BLaER1 (cell line): ENCODE results near the gene EIF4G3.
"Not testable (repeated sequence)": the region's sequence is repeated elsewhere in the genome, so short reads cannot be mapped to it uniquely, and the experiment has no call there.

Experiments used
- H3K27ac ChIP-seq: shearing (Covaris generic); formaldehyde crosslinking; 2 replicates; pipeline ENCODE4 v1.8.1; 2022
- H3K27me3 ChIP-seq: shearing (Covaris generic); formaldehyde crosslinking; 2 replicates; pipeline ENCODE4 v1.8.1; 2022
- H3K36me3 ChIP-seq: shearing (Covaris generic); formaldehyde crosslinking; 2 replicates; pipeline ENCODE4 v1.8.1; 2022
- H3K4me1 ChIP-seq: shearing (Covaris generic); formaldehyde crosslinking; 2 replicates; pipeline ENCODE4 v1.8.1; 2022
- H3K4me2 ChIP-seq: shearing (Covaris generic); formaldehyde crosslinking; 2 replicates; pipeline ENCODE4 v1.8.1; 2022
- H3K4me3 ChIP-seq: shearing (Covaris generic); formaldehyde crosslinking; 2 replicates; pipeline ENCODE4 v1.8.1; 2022
- H3K9ac ChIP-seq: shearing (Covaris generic); formaldehyde crosslinking; 2 replicates; pipeline ENCODE4 v1.8.1; 2022
- H3K9me3 ChIP-seq: shearing (Covaris generic); formaldehyde crosslinking; 2 replicates; pipeline ENCODE4 v1.8.1; 2022
- H4K20me1 ChIP-seq: shearing (Covaris generic); formaldehyde crosslinking; 2 replicates; pipeline ENCODE4 v1.8.1; 2022
- Cebpa-rat ChIP-seq: shearing (Covaris generic); IDR thresholded peaks from 2 replicates; pipeline ENCODE4 v1.8.1; 2022

Gene EIF4G3

GRCh38 chr1:21185221-21185731 lies 8.6 kb upstream of the EIF4G3 start:
- H3K27ac ChIP-seq: no peak overlapping the region
- H3K4me2 ChIP-seq: no peak overlapping the region
- no peaks in the 10 kb centered on the region for H4K20me1 ChIP-seq
- H3K9me3 ChIP-seq: peaks cover 4% of the 10 kb centered on the region; the same call in 1 of the 2 replicates
- H3K36me3 ChIP-seq: no peaks in the 10 kb centered on the region
- H3K27me3 ChIP-seq: no peaks in the 10 kb centered on the region
- peaks cover 17% of the 10 kb centered on the region for H3K4me1 ChIP-seq
- no peak overlapping the region for H3K9ac ChIP-seq
- TF ChIP-seq Cebpa-rat: no peak
- no peak overlapping the region for H3K4me3 ChIP-seq

GRCh38 chr1:21184276-21184675 lies 7.6 kb upstream of the EIF4G3 start:
- peak overlapping the region; percentile 31; the same call in 1 of the 2 replicates for H3K4me2 ChIP-seq
- H3K27ac ChIP-seq: no peak overlapping the region
- H3K4me1 ChIP-seq: peaks cover 17% of the 10 kb centered on the region
- TF ChIP-seq Cebpa-rat: no peak
- H3K9me3 ChIP-seq: peaks cover 4% of the 10 kb centered on the region; the same call in 1 of the 2 replicates
- H4K20me1 ChIP-seq: no peaks in the 10 kb centered on the region
- H3K4me3 ChIP-seq: no peak overlapping the region
- no peaks in the 10 kb centered on the region for H3K27me3 ChIP-seq
- H3K9ac ChIP-seq: no peak overlapping the region
- H3K36me3 ChIP-seq: no peaks in the 10 kb centered on the region

GRCh38 chr1:21182181-21182731 lies 5.6 kb upstream of the EIF4G3 start:
- H3K4me3 ChIP-seq: no peak overlapping the region
- H3K9me3 ChIP-seq: peaks cover 4% of the 10 kb centered on the region; the same call in 1 of the 2 replicates
- peaks cover 19% of the 10 kb centered on the region for H3K4me1 ChIP-seq
- H4K20me1 ChIP-seq: no peaks in the 10 kb centered on the region
- no peak overlapping the region for H3K4me2 ChIP-seq
- H3K9ac ChIP-seq: no peak overlapping the region
- no peak overlapping the region for H3K27ac ChIP-seq
- no peak for TF ChIP-seq Cebpa-rat
- no peaks in the 10 kb centered on the region for H3K36me3 ChIP-seq
- no peaks in the 10 kb centered on the region for H3K27me3 ChIP-seq

GRCh38 chr1:21178271-21178670 lies 1.6 kb upstream of the EIF4G3 start:
- H3K36me3 ChIP-seq, H3K4me2 ChIP-seq: not testable (repeated sequence)
- peaks cover 26% of the 10 kb centered on the region for H3K4me1 ChIP-seq

GRCh38 chr1:21175670-21176581 lies 771 bp downstream of the EIF4G3 start:
- Histone ChIP-seq H3K4me1 (peaks cover 35% of the 10 kb centered on the region), H3K9me3 (no peaks in the 10 kb centered on the region)

More at GRCh38 chr1:21178271-21178670, 1.6 kb upstream of the EIF4G3 start:
- H3K27me3 ChIP-seq, H3K4me3 ChIP-seq, H3K27ac ChIP-seq, H3K9me3 ChIP-seq, H3K9ac ChIP-seq: not testable (repeated sequence)
- peaks cover 28% of the 10 kb centered on the region for H4K20me1 ChIP-seq

GRCh38 chr1:21175324-21175669 lies 1.4 kb downstream of the EIF4G3 start:
- H3K27me3 ChIP-seq: no peaks in the 10 kb centered on the region

More at GRCh38 chr1:21175670-21176581, 771 bp downstream of the EIF4G3 start:
- H3K4me3 ChIP-seq: peak overlapping the region; percentile 94
- H3K27ac ChIP-seq: peak overlapping the region; percentile 93
- no peaks in the 10 kb centered on the region for H3K27me3 ChIP-seq
- TF ChIP-seq Cebpa-rat: no peak
- peaks cover 51% of the 10 kb centered on the region for H4K20me1 ChIP-seq
- H3K4me2 ChIP-seq: peak overlapping the region; percentile 93
- H3K9ac ChIP-seq: peak overlapping the region; percentile 94
- H3K36me3 ChIP-seq: peaks cover 17% of the 10 kb centered on the region

GRCh38 chr1:21174654-21175323 lies 1.9 kb downstream of the EIF4G3 start:
- no peak for TF ChIP-seq Cebpa-rat
- Histone ChIP-seq H3K9me3 (no peaks in the 10 kb centered on the region), H3K27ac (peak overlapping the region; percentile 93; the same call in 1 of the 2 replicates), H3K4me1 (peaks cover 35% of the 10 kb centered on the region), H3K4me3 (peak overlapping the region; percentile 94), H3K36me3 (peaks cover 29% of the 10 kb centered on the region), H3K4me2 (peak overlapping the region; percentile 93), H4K20me1 (peaks cover 63% of the 10 kb centered on the region), H3K27me3 (no peaks in the 10 kb centered on the region), H3K9ac (peak overlapping the region; percentile 94)

More at GRCh38 chr1:21175324-21175669, 1.4 kb downstream of the EIF4G3 start:
- H3K4me3 ChIP-seq: peak overlapping the region; percentile 94
- no peak for TF ChIP-seq Cebpa-rat
- H3K27ac ChIP-seq: peak overlapping the region; percentile 93; the same call in 1 of the 2 replicates
- H3K4me1 ChIP-seq: peaks cover 35% of the 10 kb centered on the region
- H3K9ac ChIP-seq: peak overlapping the region; percentile 94
- H3K36me3 ChIP-seq: peaks cover 24% of the 10 kb centered on the region
- H3K9me3 ChIP-seq: no peaks in the 10 kb centered on the region
- peak overlapping the region; percentile 93 for H3K4me2 ChIP-seq
- H4K20me1 ChIP-seq: peaks cover 58% of the 10 kb centered on the region

- Histone ChIP-seq H3K36me3 (peaks cover 34% of the 10 kb centered on the region), H3K4me1 (peaks cover 35% of the 10 kb centered on the region), H3K9ac (peak overlapping the region; percentile 94; the same call in 1 of the 2 replicates), H3K27me3 (no peaks in the 10 kb centered on the region), H3K4me3 (peak overlapping the region; percentile 94; the same call in 1 of the 2 replicates), H3K4me2 (peak overlapping the region; percentile 93), H4K20me1 (peaks cover 68% of the 10 kb centered on the region), H3K9me3 (no peaks in the 10 kb centered on the region), H3K27ac (no peak overlapping the region; the same call in 1 of the 2 replicates)
- TF ChIP-seq Cebpa-rat: no peak
These were observed 2.5 kb downstream of the EIF4G3 start for GRCh38 chr1:21174230-21174629.

GRCh38 chr1:21173096-21173495 lies 3.6 kb downstream of the EIF4G3 start:
- H3K27me3 ChIP-seq, H3K27ac ChIP-seq, H3K9me3 ChIP-seq, H3K4me2 ChIP-seq, H3K4me3 ChIP-seq, H3K9ac ChIP-seq: not testable (repeated sequence)
- Histone ChIP-seq H4K20me1 (peaks cover 80% of the 10 kb centered on the region), H3K36me3 (peaks cover 46% of the 10 kb centered on the region), H3K4me1 (peaks cover 35% of the 10 kb centered on the region)

GRCh38 chr1:21170837-21171236 lies 5.9 kb downstream of the EIF4G3 start:
- not testable (repeated sequence) for H3K9me3 ChIP-seq, H3K27ac ChIP-seq, H3K4me3 ChIP-seq, H3K9ac ChIP-seq, H3K27me3 ChIP-seq, H3K4me2 ChIP-seq
- Histone ChIP-seq H3K36me3 (peaks cover 68% of the 10 kb centered on the region), H3K4me1 (peaks cover 31% of the 10 kb centered on the region), H4K20me1 (peaks cover 98% of the 10 kb centered on the region)
